ENCODE measurements around the gene TSSK3.

- TF ChIP-seq CTCF (IDR thresholded peaks at IDR 0.05), result no peak
- TF ChIP-seq POLR2A (IDR thresholded peaks at IDR 0.05), result no peak
Observed at GRCh38 chr1:32394890-32395432, 32.6 kb downstream of the TSSK3 start.
